Right lobe of liver (tissue), 4 donors: Measurements from ENCODE around the gene ZNF549.

Experiments used
- CTCF ChIP-seq, 4 donors: fragments of 200-600 bp in 3 of 4; fragments of 450-650 bp in 1 of 4; IDR thresholded peaks; one replicate each; pipeline versions ENCODE4 v1.5.1 to v1.8.0; 2016 to 2022; ENCODE audit warnings: antibody characterized with exemption in 4 of 4, mild to moderate bottlenecking in 2 of 4
- POLR2A ChIP-seq: fragments of 450-650 bp; IDR thresholded peaks from one replicate; pipeline ENCODE4 v1.6.1; 2017; ENCODE audit warnings: antibody characterized with exemption, mild to moderate bottlenecking
- donor health status: DM: no; HTN: no; CAD: no.
- donor health status: DM: no; HTN: no; CAD: no.
- donor health status: DM: no; HTN: yes; CAD: no.

- TF ChIP-seq CTCF (IDR thresholded peaks at IDR 0.05): no peak
- no peak for TF ChIP-seq POLR2A
Measured at GRCh38 chr19:57511484-57511883, 15.7 kb upstream of the ZNF549 start.
